Neural progenitor cell (in vitro differentiated cells): ENCODE measurements around the gene XYLT1. TPM values are rescaled to one million over a fixed set of nuclear protein-coding genes. Genes with fewer than 3 reads are reported as not detected.

Source experiments
- DNase-seq: peaks from one replicate; pipeline ENCODE4 v3.0.0-alpha.2; 2016; ENCODE audit warnings: low spot score
- H2AFZ ChIP-seq: fragments of 200-600 bp; sonication (generic); replicated peaks from 2 replicates; pipeline ENCODE4 v1.6.1; 2016; ENCODE audit warnings: antibody characterized with exemption
- H3F3A ChIP-seq: fragments of 200-600 bp; sonication (generic); 2 replicates; pipeline ENCODE4 v1.6.1; 2016; ENCODE audit warnings: antibody characterized with exemption, low read depth
- H3K27ac ChIP-seq: fragments of 200-600 bp; sonication (generic); 2 replicates; pipeline ENCODE4 v1.5.1; 2016; ENCODE audit warnings: mild to moderate bottlenecking
- H3K27me3 ChIP-seq: fragments of 200-600 bp; sonication (generic); 2 replicates; pipeline ENCODE4 v1.6.1; 2016; ENCODE audit warnings: mild to moderate bottlenecking, moderate library complexity
- H3K36me3 ChIP-seq: fragments of 200-600 bp; sonication (generic); 2 replicates; pipeline ENCODE4 v1.5.1; 2016
- H3K4me1 ChIP-seq: fragments of 200-600 bp; sonication (generic); 2 replicates; pipeline ENCODE4 v1.6.1; 2016; ENCODE audit warnings: mixed run types
- H3K4me2 ChIP-seq: fragments of 200-600 bp; sonication (generic); 2 replicates; pipeline ENCODE4 v1.6.1; 2016
- H3K4me3 ChIP-seq: fragments of 200-600 bp; sonication (generic); 2 replicates; pipeline ENCODE4 v1.5.1; 2016
- H3K79me2 ChIP-seq: fragments of 200-600 bp; sonication (generic); 2 replicates; pipeline ENCODE4 v1.6.1; 2016; ENCODE audit warnings: low read depth
- H3K9ac ChIP-seq: fragments of 200-600 bp; sonication (generic); 2 replicates; pipeline ENCODE4 v1.6.1; 2016
- H3K9me3 ChIP-seq: fragments of 200-600 bp; sonication (generic); 2 replicates; pipeline ENCODE4 v1.5.1; 2016; ENCODE audit warnings: low read depth
- H4K20me1 ChIP-seq: fragments of 200-600 bp; sonication (generic); 2 replicates; pipeline ENCODE4 v1.6.1; 2016; ENCODE audit warnings: low read depth
- H3K27ac Mint-ChIP-seq: 3 replicates; pipeline ENCODE4 v1.8.0; 2021; ENCODE audit warnings: mixed read lengths
- H3K27me3 Mint-ChIP-seq: 2 replicates; pipeline ENCODE4 v1.8.0; 2022; ENCODE audit warnings: low read depth, mild to moderate bottlenecking, inconsistent platforms, moderate library complexity, mixed read lengths; ENCODE audit not compliant: insufficient read depth
- H3K36me3 Mint-ChIP-seq: 3 replicates; pipeline ENCODE4 v1.8.0; 2021; ENCODE audit warnings: mixed read lengths
- H3K4me1 Mint-ChIP-seq: 3 replicates; pipeline ENCODE4 v1.8.0; 2021; ENCODE audit warnings: mixed read lengths
- H3K4me3 Mint-ChIP-seq: 3 replicates; pipeline ENCODE4 v1.8.0; 2021; ENCODE audit warnings: mild to moderate bottlenecking, moderate library complexity, mixed read lengths
- H3K9me3 Mint-ChIP-seq: 3 replicates; pipeline ENCODE4 v1.8.0; 2020; ENCODE audit warnings: mixed read lengths
- CTCF ChIP-seq: fragments of 200-600 bp; sonication (generic); IDR thresholded peaks from 2 replicates; pipeline ENCODE4 v1.5.1; 2017; ENCODE audit warnings: antibody characterized with exemption, mild to moderate bottlenecking
- EZH2 ChIP-seq: fragments of 200-600 bp; sonication (generic); IDR thresholded peaks from 2 replicates; pipeline ENCODE4 v1.6.1; 2017; ENCODE audit warnings: antibody characterized with exemption, mild to moderate bottlenecking, moderate library complexity
- EZH2phosphoT487 ChIP-seq: fragments of 200-600 bp; sonication (generic); IDR thresholded peaks from 2 replicates; pipeline ENCODE4 v1.6.1; 2017; ENCODE audit warnings: antibody characterized with exemption
- total RNA-seq: library from RNA; depleted of rRNA; stranded (reverse); fragments of >200 nt; gene quantifications from 2 replicates; pipeline ENCODE4 v1.2.3, GENCODE V29; 2015; ENCODE audit warnings: low replicate concordance

Gene XYLT1
- total RNA-seq, 1 donor from 2014 or later, result 5.9 TPM

- Histone ChIP-seq H3F3A (peaks cover 5% of the 10 kb centered on the region), H3K4me1 (peaks cover 9% of the 10 kb centered on the region), H3K27ac (no peak overlapping the region), H3K36me3 (no peaks in the 10 kb centered on the region), H3K4me3 (no peak overlapping the region), H4K20me1 (no peaks in the 10 kb centered on the region), H3K79me2 (no peaks in the 10 kb centered on the region), H3K4me2 (peak overlapping the region; percentile 28), H3K9ac (no peak overlapping the region), H2AFZ (no peak overlapping the region), H3K9me3 (no peaks in the 10 kb centered on the region), H3K27me3 (no peaks in the 10 kb centered on the region)
- no peak for TF ChIP-seq EZH2
- Mint-ChIP-seq H3K27me3 (no peaks in the 10 kb centered on the region), H3K36me3 (no peaks in the 10 kb centered on the region), H3K27ac (no peak overlapping the region), H3K4me1 (peaks cover 14% of the 10 kb centered on the region), H3K9me3 (no peaks in the 10 kb centered on the region), H3K4me3 (no peak overlapping the region)
- peak; percentile 21 for DNase-seq
These were observed 147.6 kb downstream of the XYLT1 start for GRCh38 chr16:17323171-17323570.

GRCh38 chr16:17321824-17322223 lies 148.9 kb downstream of the XYLT1 start:
- no peak overlapping the region for H3K9ac ChIP-seq
- no peak overlapping the region for H3K27ac Mint-ChIP-seq
- TF ChIP-seq EZH2 (no peak), CTCF (no peak), EZH2phosphoT487 (no peak)
- H3K9me3 Mint-ChIP-seq, result no peaks in the 10 kb centered on the region
- peaks cover 9% of the 10 kb centered on the region for H3K4me1 ChIP-seq
- H2AFZ ChIP-seq, result no peak overlapping the region
- H3K27me3 Mint-ChIP-seq, result peaks cover 3% of the 10 kb centered on the region
- no peaks in the 10 kb centered on the region for H3K27me3 ChIP-seq
- no peak overlapping the region for H3K4me2 ChIP-seq
- peaks cover 14% of the 10 kb centered on the region for H3K4me1 Mint-ChIP-seq
- no peak overlapping the region for H3K4me3 Mint-ChIP-seq
- no peak for DNase-seq
- no peaks in the 10 kb centered on the region for H3K36me3 Mint-ChIP-seq
- H3K4me3 ChIP-seq, result no peak overlapping the region
- H3K27ac ChIP-seq, result no peak overlapping the region
- no peaks in the 10 kb centered on the region for H3K79me2 ChIP-seq
- peaks cover 5% of the 10 kb centered on the region for H3F3A ChIP-seq
- H4K20me1 ChIP-seq, result no peaks in the 10 kb centered on the region
- no peaks in the 10 kb centered on the region for H3K36me3 ChIP-seq
- no peaks in the 10 kb centered on the region for H3K9me3 ChIP-seq

GRCh38 chr16:17320009-17320408 lies 150.8 kb downstream of the XYLT1 start:
- peaks cover 3% of the 10 kb centered on the region for H3K27me3 Mint-ChIP-seq
- H3K79me2 ChIP-seq, result no peaks in the 10 kb centered on the region
- H3K36me3 Mint-ChIP-seq, result no peaks in the 10 kb centered on the region
- H3K4me1 ChIP-seq, result peaks cover 9% of the 10 kb centered on the region
- no peaks in the 10 kb centered on the region for H3K27me3 ChIP-seq
- H3K27ac ChIP-seq, result no peak overlapping the region
- no peaks in the 10 kb centered on the region for H3K9me3 Mint-ChIP-seq
- H3K4me3 Mint-ChIP-seq, result no peak overlapping the region
- H4K20me1 ChIP-seq, result no peaks in the 10 kb centered on the region
- no peaks in the 10 kb centered on the region for H3K36me3 ChIP-seq
- H3K4me2 ChIP-seq, result no peak overlapping the region
- H3K4me3 ChIP-seq, result no peak overlapping the region
- H3K4me1 Mint-ChIP-seq, result peaks cover 19% of the 10 kb centered on the region
- no peaks in the 10 kb centered on the region for H3K9me3 ChIP-seq
- no peak overlapping the region for H2AFZ ChIP-seq
- DNase-seq, result no peak
- TF ChIP-seq CTCF, result no peak
- no peak for TF ChIP-seq EZH2phosphoT487
- TF ChIP-seq EZH2, result no peak
- H3F3A ChIP-seq, result peaks cover 5% of the 10 kb centered on the region
- H3K9ac ChIP-seq, result no peak overlapping the region
- H3K27ac Mint-ChIP-seq, result no peak overlapping the region

GRCh38 chr16:17318238-17318637 lies 152.5 kb downstream of the XYLT1 start:
- no peak overlapping the region for H2AFZ ChIP-seq
- Mint-ChIP-seq H3K27ac (peak overlapping the region; percentile 62), H3K9me3 (no peaks in the 10 kb centered on the region), H3K4me1 (peaks cover 16% of the 10 kb centered on the region), H3K36me3 (no peaks in the 10 kb centered on the region), H3K4me3 (no peak overlapping the region), H3K27me3 (peaks cover 3% of the 10 kb centered on the region)
- no peaks in the 10 kb centered on the region for H3K9me3 ChIP-seq
- H3K4me3 ChIP-seq, result no peak overlapping the region
- H3K36me3 ChIP-seq, result no peaks in the 10 kb centered on the region
- no peaks in the 10 kb centered on the region for H4K20me1 ChIP-seq
- H3K27ac ChIP-seq, result no peak overlapping the region
- no peak for DNase-seq
- H3K4me1 ChIP-seq, result peaks cover 6% of the 10 kb centered on the region
- no peaks in the 10 kb centered on the region for H3K79me2 ChIP-seq
- no peak overlapping the region for H3K4me2 ChIP-seq
- no peaks in the 10 kb centered on the region for H3K27me3 ChIP-seq
- no peaks in the 10 kb centered on the region for H3F3A ChIP-seq
- no peak overlapping the region for H3K9ac ChIP-seq
- TF ChIP-seq CTCF (no peak), EZH2phosphoT487 (no peak), EZH2 (no peak)
